Activated CD4-positive, CD25-positive, alpha-beta regulatory T cell treated with anti-CD3 and anti-CD28 coated beads, Interleukin-2, amount 50 U/mL, for 24 hours (primary cell): ENCODE results near the gene GBGT1.

ENCODE experiments used
- ATAC-seq, 2 donors: fragments of 150-1000 bp; cut with Tn5 transposase; one replicate each; pipeline ENCODE4 v1.10.0; 2021; ENCODE audit warnings: mild to moderate bottlenecking in 1 of 2, moderate library complexity in 1 of 2

Gene GBGT1

DNA sequence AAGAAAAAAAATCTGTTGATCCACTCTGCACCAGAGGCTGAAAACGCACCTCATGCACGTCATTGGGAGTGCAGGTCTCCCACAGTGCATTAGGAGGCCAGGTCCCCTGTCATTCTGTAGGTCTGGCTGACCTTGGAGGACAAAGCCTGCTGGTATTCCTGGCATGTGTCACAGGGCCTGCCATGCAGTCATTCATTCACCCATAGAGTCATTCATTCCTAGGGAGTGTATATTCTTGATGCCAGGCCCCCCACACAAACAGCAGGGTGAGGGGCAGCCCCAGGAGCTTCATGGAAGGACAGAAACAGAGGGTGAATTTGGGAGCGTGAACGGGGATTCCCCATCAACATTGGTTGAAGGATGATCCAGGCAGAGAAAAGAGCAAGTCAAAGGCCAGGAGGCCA, 2.2 kb downstream of the GBGT1 start:
- no peak for ATAC-seq

DNA sequence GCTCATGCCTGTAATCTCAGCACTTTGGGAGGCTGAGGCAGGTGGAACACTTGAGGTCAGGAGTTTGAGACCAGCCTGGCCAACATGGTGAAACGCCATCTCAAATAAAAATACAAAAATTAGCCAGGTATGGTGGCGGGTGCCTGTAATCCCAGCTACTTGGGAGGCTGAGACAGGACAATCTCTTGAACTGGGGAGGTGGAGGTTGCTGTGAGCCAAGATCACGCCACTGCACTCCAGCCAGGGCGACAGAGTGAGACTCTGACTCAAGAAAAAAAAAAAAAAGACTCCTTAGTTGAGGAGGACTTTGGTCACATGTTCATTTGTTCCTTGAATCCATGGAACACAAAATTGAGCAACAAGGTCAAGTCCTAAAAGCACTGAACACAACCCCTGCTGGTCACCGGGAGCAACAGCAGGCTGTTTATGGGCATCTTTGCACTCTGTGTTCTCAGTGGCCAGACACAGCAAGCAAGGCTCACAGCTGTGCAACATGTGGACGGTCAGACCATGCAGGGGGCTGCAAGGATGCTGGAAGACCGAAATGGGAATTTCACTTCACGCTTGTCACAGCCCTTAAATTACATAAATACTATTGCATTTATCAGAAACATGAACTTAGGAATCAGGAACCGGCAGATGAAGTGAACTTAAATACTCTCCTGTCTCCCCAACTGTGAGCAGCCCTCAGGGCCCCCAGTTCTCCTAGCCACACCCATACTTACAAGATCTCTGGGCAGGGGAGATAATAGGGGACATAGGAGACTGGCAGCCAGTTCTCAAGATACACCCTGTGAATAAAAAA, 2.8 kb downstream of the GBGT1 start:
- peak in 1 of 2 donors; percentile 61 for ATAC-seq

DNA sequence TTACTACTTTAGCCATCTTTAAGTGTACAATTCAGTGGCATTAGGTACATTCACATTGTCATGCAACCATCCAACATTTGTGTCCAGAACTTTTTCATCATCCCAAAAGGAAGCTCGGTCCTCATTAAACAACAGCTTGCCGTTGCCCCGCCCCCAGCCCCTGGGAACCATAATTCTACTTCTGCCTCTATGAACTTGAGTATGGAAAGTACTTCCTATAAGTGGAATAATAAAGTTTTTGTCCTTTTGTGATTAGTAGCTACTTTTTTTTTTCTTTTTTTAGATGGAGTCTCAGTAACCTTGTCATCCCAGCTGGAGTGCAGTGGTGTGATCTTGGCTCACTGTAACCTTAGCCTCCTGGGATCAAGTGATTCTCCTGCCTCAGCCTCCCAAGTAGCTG, 5.0 kb downstream of the GBGT1 start:
- ATAC-seq = no peak

DNA sequence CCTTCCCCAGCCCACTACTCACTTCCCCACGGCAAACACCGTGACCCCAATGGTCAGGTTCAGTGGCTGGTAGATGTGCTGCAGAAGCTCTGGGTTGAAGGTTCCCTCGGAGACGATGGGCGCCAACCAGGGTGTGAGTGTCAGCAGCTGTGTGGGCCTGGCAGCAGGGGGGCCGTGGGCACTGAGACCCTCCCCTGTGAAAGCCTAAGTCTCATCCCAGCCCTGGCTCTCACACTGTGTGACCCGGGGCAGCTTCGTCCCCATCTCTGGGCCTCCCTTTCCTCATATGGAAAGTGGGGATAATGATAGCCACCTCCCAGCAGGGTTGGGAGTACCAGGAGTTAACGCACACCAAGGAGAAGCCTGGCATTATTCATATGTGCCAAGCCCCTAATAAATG, 8.6 kb downstream of the GBGT1 start:
- no peak for ATAC-seq

DNA sequence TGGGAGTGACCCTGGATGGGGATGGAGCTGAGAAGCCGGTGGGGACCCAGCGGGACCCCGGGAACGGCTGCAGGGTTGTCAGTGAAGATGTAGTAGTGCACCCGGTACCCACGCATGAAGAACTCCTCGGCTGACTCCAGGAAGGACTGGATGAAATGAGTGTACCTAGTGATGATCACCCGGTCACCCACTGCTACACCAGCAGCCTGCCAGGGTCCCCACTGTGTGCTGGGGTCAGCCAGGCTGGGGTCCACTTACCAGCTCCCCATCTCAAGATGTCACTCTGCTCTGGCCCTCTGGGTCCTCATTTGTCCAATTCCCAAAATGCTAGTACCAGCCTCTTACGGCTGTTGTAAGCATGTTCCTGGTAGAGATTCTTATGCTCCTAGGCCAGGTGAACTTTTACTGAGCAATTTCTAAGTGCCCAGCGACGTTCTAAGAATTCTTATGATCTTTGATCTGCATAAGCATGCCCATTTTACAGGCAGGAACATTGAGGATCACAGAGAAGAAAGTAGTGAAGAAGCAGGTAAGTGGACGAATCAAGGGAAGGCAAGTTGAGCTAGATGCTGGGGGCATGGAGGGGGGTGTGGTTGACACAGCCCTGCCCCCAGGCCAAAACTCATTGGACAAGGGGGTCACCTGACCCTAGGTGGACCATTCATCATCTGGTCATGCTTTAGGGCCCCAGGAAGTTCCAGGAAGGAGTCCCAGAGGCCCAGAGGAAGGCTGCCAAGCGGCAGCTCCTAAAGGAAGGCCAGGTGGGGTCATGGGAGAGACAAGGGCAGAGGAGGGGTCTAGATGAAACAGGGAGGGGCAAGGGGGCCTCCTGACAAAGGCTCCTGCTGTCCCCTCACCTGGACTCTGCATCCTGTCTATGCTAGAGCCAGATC, 9.4 kb downstream of the GBGT1 start:
- no peak for ATAC-seq

DNA sequence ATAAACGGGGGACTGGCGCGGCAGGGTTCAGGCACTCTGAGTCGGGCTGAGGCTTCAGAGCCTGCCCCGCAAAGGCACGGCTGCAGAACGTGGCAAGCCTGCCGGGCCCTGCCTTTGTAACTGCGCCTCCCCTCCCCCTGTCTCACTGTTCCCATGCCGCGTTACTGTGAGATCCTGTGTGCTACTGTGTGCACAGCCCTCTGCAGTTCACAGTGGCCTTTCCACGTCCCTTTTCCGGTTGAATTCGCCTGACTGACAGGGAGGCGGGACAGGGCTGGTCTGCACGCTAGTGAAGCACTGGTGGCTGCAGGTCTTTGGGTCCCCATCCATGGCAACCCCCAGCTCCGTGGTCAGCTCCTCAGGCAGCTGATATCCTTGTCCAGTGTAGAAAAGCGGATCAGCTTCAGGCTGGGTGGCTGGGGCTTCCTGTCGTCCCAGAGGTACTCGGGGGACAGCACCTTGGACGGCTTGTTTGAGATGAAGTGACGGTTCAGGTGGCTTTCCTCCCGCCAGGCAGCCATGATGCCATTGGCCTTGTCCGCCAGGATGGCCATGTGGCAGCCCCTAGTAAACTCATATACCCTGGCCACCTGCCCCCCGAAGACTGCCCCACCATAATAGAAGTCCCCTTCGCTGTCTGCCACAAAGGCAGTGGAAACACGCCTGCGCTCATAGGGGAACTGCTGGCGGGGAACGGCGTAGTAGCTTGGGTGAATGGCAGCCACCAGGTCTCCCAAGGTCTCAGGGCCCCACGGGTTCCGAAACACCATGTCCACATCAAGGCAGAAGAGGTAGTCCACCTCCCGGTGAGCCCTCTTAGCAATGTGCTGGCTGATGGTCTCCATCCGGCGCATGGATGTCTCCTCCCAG, 10.3 kb downstream of the GBGT1 start:
- no peak for ATAC-seq

DNA sequence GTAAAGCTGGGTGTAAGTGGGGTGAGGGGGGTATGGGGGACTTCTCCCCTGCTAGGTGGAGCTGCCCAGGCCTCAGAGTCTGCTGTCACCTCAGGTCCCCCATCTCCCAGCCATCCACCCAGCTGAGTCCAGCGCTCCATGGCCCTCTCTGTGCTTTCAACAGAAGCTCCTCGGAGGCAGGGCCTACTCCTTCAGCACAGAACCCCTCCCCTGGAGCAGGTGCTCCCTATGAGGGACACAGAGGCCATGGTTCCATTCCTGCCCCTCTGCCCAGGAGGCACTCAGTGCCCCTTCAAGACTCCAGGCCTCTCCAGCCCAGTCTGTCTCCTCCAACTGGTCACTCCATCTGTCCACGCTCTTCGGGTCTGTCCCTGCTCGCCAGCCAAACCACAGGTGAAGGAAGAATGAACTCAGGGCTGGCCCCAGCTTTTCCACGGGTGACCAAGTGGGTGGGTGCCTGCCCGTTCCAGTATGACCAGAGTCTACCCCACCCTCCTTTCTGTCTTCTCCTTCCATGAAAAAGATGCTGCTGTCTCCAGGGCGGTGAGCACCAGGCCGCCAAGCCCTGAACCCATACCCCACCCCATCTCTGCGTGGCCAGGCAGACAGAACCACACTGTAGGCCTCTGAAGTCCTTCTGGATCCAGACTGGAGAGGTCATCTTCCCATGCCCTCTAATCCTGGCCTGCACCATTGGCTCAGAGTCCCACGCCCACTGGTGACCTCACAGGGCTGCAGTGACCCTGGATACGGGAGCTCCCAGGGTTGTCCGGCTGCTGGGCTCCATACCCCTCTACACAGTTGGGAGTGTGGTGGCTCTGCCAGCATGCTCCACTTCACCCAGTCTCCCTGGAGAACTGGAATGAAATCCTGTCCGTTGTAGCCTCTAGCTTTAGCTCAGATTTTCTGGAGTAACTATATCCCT, 11.9 kb downstream of the GBGT1 start:
- ATAC-seq = no peak

DNA sequence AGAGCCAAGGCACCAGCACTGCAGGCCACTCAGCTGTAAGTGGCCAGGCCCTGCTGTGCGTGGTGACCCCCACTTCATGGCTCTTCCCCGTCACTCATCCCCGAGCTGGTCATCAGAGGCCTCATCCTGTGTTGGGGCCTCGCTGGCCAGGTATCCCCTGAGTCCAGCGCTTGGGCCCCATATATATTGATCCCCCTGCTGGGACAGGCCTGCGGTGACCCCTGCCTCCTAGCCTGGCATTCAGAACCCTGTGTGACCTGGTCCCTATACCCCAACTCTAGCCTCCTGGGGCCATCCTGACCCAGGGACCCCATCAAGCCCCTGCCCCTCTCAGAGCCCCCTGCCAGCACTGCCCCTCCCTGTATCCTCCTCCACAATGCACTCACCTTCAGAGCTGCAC, 12.7 kb downstream of the GBGT1 start:
- ATAC-seq = no peak

DNA sequence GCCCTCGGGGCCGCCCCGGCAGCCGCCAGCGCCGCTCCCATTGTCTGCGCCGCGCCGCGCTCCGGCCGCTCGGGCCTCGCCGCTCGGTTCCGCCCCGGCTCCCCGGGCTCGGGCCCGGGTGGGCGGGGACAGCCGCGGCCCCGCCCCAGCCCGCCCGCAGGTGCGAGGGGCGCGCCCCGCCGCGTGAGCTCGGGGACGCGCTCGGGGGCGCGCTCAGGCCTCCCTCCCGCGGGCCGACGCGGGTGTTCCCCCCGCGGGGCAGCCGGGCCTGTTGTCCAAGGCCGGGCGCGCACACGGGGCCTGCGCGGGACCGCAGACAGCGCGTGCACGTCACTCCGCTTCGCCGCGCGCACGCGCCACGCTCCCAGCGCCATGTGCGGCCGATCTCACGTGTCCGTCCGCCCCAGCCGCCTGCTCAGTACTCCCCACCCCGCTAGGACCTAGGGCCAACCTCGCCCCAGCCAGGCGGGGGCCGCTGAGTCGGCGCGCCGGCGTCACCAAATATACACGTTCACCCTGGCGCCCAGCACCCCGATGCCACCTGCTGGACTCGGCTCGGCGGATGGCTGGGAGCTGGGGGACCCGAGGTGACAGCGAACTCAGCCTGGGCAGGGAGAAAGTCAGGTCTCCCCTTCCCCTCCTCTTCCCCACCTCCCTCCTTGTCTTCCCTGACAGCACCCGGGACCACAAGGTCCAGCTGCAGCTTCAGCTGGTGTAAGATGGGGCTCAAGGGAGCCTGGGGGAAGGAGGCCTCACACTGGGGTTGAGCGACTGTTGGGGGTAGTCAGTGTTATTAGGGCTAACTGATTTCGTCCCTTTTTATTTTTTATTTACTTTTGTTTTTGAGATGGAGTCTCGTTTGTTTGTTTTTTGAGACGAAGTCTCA, 14.3 kb downstream of the GBGT1 start:
- peak; percentile 75 to 77 for ATAC-seq

DNA sequence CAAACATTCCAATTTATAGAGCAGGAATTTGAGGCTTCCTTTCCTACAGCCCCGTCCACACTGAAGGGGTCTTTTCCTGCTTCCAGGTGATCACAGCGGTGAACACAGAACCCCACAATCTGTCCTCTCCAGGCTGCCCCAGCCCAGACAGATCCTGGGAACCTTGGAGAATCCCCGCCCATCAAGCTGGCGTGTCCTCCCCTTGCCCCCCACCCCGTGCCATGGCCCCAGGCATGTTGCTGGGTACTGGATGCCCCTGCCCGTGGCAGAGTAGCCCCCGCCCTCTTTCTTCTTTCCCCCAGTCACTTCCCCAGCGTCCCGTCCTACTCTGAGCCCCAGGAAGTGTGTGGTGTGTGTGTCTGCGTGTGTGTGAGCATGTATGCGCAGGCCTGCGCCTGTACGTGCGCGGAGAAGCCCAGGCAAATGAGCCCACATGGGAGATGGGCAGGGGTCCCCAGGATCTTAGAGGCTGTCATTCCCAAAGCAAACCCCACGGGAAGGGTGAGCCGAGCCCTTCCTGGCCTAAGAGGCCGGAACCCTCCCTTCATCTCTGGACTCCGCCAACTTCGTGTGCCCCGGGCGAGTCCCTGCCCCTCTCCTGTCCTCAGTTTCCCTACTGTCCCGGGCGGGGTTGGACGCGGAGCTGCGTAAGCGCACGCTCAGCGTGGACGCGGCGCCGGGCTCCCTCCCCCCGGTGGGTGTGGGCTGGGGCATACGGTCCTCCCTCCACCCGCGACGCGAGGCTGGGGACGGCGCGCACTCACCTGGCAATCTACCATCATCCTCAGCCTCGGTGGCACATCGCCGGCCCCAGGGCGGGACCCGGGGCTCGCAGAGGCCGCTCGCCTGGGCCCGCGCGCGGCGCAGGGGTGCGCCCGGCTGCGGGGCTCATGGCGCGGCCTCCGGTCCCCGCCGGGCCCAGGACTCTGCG, 15.2 kb downstream of the GBGT1 start:
- ATAC-seq = peak; percentile 15

DNA sequence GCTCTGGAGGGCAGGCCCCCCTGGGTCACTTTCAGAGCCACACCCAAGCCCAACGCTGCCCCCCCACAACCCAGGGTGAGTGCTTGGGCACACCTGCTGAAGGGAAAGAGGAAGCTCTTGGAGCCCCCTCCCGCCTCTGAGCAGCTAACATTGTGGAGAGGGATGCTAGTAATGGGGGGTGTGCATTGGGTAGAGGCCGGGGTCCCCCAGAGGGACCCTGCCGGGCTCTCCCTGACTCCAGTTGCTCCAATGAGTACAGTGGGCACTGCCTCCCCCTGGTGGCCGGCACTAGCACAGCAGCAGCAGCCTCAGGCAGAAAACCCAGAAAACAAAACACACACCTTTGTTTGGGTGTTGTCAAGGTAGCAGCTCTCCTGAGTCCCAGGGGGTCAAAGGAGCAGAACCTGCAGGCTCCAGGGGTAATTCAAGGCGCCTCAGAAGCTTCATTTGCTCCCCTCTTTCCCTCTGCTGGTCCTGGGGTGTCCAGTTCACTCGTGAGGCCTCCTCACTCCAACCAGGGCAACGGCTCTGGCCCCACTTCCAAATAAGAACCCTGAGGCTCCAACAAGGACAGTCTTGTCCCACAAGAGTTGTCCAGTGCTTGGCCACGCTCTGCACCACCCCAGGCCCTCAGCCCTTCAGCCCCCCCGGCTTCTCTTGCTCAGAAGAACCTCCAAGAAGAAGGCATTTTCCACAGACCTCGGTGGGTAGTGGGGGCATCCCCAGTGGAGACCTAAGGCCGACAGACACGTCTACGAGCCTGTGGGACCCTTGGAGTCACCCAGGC, 16.1 kb downstream of the GBGT1 start:
- peak in 1 of 2 donors; percentile 3 for ATAC-seq

DNA sequence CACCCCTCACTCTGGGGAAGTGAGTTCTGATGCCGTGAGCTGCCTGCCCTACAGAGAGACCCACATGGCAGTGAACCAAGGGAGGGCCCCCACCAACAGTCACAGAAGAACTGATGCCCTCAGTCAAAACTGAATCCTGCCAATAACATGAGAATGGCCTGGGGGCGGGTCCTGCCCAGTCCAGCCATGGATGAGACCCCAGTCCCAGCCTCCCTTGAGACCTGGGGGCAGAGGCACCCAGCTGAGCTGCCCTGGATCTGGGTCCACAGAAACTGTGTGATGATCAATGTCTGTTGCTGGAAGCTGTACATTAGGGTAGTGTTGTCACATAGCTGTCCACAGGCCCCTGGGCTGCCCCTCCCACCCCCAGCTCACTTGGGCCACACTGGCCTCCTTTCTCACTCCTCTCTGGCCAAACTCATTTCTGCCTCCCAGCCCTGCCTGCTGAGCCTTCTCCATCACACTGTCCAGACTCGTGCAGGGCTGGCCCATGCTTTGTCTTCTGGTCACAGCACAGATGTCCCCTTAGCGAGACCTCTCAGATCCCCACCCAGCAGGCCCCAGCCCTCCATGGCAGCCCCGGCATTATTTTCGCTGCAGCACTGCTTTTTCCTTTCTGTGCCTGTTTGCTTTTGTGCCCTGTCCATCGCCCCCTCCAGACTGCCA, 16.8 kb downstream of the GBGT1 start:
- no peak for ATAC-seq

DNA sequence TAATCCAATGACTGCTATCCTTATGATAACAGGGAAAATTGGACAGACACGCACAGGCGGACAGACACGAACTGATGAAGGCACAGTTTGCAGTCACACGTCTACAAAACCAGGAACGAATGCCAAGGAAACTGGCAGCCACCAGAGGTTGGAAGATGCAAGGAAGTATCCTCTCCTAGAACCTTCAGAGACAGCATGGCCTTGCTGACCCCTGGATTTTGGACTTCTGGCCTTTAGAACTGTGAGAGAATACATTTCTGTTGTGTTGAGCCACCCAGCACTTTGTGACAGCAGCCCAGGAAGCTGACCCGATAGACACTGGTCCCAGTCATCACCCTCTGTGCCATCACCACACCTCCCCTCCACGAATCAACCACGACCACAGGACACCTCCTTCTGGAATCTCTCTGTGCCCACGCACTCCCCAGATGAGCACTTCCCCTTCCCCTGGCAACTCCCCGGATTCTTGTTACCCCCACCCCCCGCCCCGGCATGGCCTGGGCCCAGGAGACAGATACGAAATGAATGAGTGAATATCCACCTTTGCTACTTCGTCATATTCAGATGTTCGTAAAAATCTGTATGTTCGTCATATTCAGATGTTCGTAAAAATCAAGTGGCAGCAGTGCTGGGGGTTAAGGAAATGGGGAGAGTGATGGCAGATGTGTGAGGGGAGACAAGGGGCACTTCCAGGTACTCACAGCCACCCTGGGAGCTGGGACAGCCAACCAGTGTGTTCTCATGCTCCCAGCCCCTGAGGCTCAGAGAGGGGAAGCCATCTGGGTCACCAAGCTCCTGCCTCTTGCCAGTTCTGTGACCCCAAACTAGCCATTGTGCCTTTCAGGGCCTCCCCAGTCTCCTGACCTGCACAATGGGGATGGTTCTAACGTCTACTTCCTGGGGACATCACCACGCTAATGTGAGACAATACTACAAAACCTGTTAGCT, 18.5 kb downstream of the GBGT1 start:
- no peak for ATAC-seq

DNA sequence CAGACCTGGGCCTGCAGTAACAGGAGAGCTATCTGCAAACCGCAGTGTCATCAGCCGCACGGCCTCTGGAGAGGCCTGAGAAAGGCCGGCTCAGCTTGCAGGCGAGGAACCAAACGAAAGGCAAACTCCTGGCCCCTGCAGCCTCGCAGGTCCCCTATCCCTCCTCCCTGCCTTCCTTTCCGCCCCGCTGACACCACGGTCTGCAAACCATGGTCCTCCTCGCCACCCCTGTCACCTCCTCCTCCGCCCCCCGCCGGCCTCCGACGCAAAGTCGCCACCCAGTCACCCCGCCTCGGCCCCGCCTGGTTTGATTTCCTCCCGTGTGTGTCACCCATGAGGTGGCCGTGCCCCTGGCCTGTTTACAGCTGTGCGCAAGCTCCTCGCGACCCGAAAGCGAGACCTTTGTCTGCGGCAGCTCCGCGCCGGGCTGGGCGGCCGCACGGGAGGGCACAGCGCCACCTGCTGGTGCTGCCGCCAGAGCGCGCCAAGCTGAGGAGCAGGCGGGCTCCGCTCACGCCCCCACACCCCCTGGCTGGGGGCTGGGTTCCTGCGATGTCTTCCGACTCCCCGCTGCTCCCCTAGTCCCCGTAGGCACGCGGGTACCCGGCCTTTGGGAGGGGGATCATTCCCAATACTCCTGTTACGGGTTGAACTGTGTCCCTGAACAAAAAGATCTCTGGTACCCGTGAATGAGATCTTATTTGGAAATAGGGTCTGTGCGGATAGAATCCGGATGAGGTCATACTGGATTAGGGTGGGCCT, 19.4 kb downstream of the GBGT1 start:
- peak; percentile 81 for ATAC-seq

DNA sequence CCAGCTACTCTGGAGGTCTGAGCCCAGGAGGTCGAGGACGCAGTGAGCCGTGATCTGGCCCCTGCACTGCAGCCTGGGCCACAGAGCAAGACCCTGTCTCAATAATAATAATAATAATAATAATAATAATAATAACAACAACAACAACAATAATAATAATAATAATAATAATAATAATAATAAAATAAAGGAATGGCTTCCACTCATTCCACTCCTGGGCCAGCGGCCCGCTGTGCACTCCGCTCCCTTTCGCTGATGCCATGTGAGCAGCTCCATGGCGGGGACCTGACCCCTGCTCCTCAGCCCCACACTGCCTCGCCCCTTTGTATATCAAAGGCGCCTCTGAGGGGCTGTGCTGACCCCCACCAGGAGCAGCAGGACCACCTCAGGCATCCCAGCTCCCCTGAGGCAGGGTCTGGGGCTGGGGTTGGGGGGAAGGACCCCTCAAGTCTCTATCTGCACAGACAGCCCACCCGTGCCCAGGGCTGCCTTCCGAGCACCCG, 20.0 kb downstream of the GBGT1 start:
- ATAC-seq = no peak
